NCI-H2029 (cell line): ENCODE data around the gene SLC6A12.

Experiments
- DNase-seq: peaks from one replicate; lab custom pipeline; 2025; lab: John Stamatoyannopoulos, UW

The SLC6A12 gene

DNA sequence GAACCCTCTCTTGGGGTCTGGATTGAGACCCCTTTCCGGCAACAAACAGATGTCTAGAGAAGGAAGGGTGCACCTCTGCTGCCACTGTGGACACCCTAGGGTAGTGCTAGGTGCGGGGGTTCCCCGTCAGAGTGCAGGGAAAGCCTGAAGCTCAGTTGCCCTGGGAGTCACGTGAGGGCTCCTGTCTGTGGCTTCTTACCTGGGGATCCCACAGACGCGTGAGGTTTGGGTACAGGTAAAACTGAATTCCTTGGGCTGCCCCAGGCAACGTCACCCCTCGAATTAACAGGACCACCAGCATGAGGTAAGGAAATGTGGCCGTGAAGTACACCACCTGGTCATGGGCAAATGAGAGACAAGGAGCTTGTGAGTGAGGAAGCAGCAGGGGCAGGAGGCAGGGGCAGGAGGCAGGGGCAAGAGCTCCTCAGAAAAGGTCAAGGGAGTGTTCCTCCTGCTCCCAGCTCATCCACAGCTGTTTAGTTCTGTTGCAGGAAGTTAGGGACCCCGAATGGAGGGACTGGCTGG, 21.0 kb upstream of the SLC6A12 start:
- DNase-seq = no peak

- no peak for DNase-seq
These were observed 20.1 kb upstream of the SLC6A12 start for GRCh38 chr12:234019-234418.

GRCh38 chr12:233615-233968, 19.6 kb upstream of the SLC6A12 start:
- no peak for DNase-seq

- no peak for DNase-seq
These were observed 19.0 kb upstream of the SLC6A12 start for GRCh38 chr12:232731-233614.

- peak; percentile 8 for DNase-seq
These were observed 17.1 kb upstream of the SLC6A12 start for GRCh38 chr12:230925-231671.

GRCh38 chr12:229441-230191, 15.7 kb upstream of the SLC6A12 start:
- no peak for DNase-seq

- no peak for DNase-seq
These were observed 14.9 kb upstream of the SLC6A12 start for GRCh38 chr12:228846-229200.

GRCh38 chr12:227923-228845, 14.2 kb upstream of the SLC6A12 start:
- no peak for DNase-seq

DNA sequence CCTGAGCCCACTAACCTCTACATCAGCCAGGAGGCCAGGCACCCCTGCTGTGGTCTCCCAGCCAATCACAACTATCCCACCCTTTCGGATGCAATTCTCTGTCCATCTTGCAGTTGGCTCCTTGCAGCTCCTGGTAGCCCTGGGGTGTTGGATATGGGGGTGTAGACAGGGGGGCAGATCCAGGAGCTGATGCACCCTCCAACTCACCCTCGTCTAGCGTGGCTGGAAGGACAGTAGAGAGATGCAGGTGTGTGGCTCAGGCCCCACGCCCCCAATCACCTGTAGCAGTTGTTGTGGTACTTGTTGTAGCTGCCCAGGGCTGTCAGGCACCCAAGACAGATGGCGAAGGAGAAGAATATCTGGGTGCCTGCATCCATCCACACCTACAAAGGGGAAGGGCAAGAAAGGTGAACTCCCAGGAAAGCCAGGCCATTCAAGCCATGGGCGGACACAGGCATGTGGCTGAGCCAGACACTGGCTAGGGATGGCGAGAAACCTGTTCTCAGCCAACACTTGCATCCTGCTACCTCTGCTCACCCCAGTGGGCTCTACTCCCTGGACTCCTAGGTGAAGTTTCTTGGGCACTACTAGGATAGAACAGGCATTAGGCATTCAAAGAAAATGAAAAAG, 13.4 kb upstream of the SLC6A12 start:
- no peak for DNase-seq

GRCh38 chr12:226401-226800, 12.4 kb upstream of the SLC6A12 start:
- DNase-seq = no peak

GRCh38 chr12:225012-225411, 11.1 kb upstream of the SLC6A12 start:
- no peak for DNase-seq

DNA sequence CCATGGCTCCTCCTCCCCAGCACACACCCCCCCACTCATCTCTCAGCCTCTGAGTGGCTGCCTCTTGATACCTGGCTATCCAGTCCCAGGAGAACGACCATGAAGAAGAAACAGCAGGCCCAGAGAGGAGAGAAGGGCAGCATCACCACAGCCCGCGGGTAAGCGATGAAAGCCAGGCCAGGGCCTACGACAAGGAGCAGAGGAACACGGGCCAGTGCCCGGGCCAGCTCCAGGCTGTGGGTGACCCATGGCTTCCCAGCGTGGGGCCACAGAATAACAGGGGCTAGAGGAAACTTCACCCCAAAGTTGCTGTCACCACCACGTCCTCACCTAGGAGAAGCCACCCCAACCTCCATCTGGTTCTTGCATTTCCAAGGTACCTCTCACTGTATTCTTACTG, 10.4 kb upstream of the SLC6A12 start:
- DNase-seq = no peak

DNA sequence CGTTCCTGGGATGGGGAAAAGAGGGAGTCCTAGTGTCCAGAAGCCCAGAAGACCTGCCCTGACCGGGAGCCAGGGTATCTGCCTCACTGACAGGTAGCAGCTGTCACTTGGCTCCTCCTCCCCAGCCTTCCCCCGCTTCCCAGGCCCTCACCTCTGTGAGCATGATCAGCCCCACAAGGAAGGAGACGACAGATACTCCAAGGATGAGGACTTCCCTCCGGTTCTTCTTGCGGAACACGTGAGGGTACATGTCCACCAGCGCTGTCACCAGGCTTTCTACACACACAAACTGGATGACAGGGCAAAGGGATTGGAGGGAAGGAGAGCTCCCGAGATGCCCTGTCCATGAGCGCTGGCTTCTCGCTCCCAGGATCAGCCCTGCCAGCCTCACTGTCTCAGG, 9.9 kb upstream of the SLC6A12 start:
- no peak for DNase-seq

DNA sequence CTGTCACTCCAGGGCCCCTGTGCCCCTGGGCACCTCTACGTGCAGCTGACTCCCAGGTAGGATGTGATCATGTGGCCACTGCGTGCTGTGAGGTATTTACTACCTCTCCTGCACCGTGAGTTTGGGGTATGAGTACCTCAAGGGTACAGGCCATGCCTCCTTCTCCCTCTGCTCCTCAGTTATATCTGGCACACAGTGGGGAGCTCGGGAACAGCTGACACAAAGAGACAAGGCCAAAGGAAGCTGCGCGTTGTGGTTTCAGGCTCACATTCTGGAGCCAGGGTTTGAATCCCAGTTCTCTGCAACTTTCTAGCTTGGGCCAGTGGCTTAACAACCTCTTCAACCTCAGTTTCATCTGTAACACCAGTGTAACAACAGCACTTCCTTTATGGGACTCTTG, 7.8 kb upstream of the SLC6A12 start:
- no peak for DNase-seq

DNA sequence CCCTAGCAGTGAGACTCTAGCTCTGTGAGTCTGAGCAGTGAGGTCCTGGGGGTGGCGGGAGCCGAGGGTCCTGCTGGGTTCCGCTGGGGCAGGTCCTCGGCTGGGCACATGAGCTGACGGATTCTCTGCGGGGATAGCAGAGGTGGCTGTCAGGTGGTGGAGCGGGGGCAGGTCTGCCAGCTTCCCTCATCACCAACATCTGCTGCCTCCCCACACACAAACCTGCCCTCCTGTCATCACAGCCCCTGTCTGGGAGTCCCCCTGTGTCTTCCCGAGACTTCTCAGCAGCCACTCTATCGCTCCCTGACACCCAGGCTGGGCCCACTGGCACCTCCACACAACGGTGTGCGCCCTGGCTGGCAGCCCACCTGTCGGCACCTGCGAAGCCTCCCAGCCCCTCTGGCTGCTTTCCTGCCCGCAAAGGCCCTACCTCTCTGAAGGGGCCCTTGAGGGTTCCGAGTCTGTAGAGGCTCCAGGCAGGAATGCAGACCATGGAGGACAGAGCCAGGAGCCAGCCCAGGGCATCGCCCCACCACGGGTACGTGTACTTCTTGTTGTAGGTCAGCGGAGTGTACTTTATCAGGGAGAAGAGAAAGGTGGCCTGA, 7.1 kb upstream of the SLC6A12 start:
- DNase-seq = no peak

- DNase-seq = no peak
These were observed 6.5 kb upstream of the SLC6A12 start for GRCh38 chr12:220491-220890.

DNA sequence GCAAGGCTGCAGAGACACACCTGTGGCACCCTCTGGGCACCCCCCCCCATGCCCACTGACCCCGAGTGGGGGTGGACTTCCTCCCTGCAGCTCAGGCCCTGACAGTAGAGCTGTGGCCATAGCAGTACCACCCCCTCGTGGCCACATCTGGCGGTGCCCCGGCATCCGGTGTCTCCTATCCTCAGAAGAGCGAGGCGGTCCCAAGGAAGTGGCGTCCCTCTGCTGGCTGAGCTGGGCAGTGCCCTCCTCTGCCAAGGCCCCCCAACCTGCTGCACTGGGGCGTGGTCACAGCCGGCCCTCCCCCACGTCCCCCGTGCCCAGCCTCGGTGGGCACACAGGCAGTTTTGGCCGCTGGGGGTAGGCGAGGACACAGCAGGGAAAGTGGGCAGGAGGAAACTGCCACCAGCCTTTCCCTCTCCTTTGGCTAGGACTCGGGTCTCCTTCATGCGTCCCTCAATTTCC, 6.0 kb upstream of the SLC6A12 start:
- DNase-seq = peak; percentile 65

- no peak for DNase-seq
These were observed 5.0 kb upstream of the SLC6A12 start for GRCh38 chr12:218728-219590.

GRCh38 chr12:218221-218620, 4.3 kb upstream of the SLC6A12 start:
- no peak for DNase-seq
